VCaP (cell line): ENCODE results near the gene HOXD4.

Experiments
- H3K27ac ChIP-seq: fragments of 450-650 bp; 2 replicates; pipeline ENCODE4 v1.5.1; 2017
- TF ChIP-seq, protein P1 (sequence below): fragments of 450-650 bp; conservative IDR thresholded peaks from 2 replicates; pipeline ENCODE4 v1.5.1; 2017; ENCODE audit warnings: mild to moderate bottlenecking, moderate library complexity

The HOXD4 gene

DNA sequence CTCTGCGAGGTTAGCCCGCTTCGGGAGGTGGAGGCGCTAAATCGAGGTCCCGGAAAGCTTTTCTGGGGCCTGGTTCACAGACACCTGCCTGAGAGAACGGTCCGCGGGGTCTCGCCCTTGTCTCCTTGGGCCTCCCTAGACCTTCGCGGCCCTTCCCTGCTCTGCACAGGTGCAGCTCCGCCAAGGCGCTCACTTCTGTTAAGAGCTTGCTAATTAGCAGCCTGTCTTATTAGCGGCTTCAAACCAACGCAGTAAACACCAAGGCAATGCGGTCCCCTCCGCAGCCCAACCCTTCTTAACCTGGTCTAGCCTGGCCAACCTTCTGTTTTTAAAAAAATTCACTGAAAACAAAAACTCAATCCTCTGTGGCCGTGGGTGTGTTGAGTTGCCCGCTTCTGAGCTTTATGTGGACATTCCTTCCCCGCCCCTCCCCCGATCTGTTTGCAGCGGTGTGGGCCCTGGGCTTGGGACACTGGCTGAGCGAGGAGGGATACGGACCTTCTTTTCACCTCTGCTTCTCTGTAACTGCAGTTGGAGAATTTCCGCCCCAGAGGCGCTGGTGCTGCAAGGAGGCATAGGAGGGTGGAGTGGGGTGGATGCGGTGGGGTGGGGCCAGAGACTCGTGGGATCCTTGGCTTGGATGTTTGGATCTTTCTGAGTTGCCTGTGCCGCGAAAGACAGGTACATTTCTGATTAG, 3.4 kb upstream of the HOXD4 start:
- TF ChIP-seq, protein P1, sequence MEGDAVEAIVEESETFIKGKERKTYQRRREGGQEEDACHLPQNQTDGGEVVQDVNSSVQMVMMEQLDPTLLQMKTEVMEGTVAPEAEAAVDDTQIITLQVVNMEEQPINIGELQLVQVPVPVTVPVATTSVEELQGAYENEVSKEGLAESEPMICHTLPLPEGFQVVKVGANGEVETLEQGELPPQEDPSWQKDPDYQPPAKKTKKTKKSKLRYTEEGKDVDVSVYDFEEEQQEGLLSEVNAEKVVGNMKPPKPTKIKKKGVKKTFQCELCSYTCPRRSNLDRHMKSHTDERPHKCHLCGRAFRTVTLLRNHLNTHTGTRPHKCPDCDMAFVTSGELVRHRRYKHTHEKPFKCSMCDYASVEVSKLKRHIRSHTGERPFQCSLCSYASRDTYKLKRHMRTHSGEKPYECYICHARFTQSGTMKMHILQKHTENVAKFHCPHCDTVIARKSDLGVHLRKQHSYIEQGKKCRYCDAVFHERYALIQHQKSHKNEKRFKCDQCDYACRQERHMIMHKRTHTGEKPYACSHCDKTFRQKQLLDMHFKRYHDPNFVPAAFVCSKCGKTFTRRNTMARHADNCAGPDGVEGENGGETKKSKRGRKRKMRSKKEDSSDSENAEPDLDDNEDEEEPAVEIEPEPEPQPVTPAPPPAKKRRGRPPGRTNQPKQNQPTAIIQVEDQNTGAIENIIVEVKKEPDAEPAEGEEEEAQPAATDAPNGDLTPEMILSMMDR, result no peak
- H3K27ac ChIP-seq, result no peak overlapping the region

DNA sequence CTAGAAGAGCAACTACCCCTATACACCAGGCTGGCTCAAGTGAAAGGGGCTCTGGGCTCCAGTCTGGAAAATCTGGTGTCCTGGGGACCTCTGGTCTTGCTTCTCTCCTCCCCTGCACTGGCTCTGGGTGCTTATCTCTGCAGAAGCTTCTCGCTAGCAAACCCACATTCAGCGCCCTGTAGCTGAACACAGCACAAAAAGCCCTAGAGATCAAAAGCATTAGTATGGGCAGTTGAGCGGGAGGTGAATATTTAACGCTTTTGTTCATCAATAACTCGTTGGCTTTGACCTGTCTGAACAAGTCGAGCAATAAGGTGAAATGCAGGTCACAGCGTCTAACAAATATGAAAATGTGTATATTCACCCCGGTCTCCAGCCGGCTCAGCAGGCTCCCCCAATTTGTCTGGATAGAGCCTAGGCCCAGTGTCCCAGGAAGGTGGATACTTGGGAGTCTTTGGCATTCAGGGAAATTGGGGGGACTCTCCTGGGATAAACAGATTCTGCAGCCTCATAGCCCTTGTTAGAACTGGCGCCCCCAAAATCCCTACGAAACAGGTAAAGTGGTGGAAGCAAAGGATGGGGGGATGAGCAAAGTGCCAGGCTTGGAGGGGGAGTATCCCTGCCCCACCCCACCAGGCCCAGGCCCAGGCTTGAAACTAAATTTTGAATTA, 2.5 kb upstream of the HOXD4 start:
- TF ChIP-seq, protein P1, result no peak
- H3K27ac ChIP-seq, result no peak overlapping the region

- TF ChIP-seq, protein P1, result no peak
- H3K27ac ChIP-seq, result no peak overlapping the region
Observed at GRCh38 chr2:176149481-176149938, 1.8 kb upstream of the HOXD4 start.

DNA sequence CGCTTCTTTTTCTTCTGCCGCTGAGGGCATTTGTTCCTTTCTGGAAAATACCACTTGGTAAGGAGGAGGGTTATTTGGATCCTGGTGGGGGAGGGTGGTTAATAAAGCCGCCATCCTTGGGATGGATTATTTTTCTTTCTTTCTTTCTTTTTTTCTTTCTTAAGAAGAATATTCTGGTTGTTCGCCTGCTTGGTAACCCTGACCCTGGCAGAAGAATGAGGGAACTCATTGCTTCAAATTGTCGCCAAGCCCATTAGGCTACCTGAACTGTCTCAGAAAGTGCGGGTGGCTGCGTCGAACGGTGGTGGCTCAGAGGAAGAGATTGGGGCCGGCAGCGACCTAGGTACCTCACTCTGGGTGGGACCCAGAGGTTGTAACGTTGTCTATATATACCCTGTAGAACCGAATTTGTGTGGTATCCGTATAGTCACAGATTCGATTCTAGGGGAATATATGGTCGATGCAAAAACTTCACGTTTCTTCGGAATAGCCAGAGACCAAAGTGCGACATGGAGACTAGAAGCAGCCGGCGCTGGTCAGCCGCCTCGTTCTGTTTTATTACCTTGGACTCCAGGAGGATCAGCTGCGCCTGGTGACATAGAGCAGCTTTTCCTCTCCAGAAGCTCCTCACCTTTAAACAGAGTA, 1.3 kb upstream of the HOXD4 start:
- H3K27ac ChIP-seq, result no peak overlapping the region
- TF ChIP-seq, protein P1, result no peak

- no peak overlapping the region for H3K27ac ChIP-seq
- TF ChIP-seq, protein P1, result no peak
Observed at GRCh38 chr2:176150584-176151441, 537 bp upstream of the HOXD4 start.

- TF ChIP-seq, protein P1, result no peak
- H3K27ac ChIP-seq, result no peak overlapping the region
Observed at GRCh38 chr2:176152350-176153181, 1.2 kb downstream of the HOXD4 start.
